ENCODE results near the gene AOX1. TPM values are rescaled to one million over a fixed set of nuclear protein-coding genes. Genes with fewer than 3 reads are reported as not detected.
"Not testable (repeated sequence)": the region's sequence is repeated elsewhere in the genome, so short reads cannot be mapped to it uniquely, and the experiment has no call there.

The AOX1 gene
- total RNA-seq, 2 experiments from 2014 or later = 0.19 TPM; not detected in 1

GRCh38 chr2:200681697-200682096 lies 95.9 kb downstream of the AOX1 start:
- Mint-ChIP-seq H3K27ac (no peak overlapping the region), H3K9me3 (no peaks in the 10 kb centered on the region), H3K27me3 (peaks cover 3% of the 10 kb centered on the region), H3K4me3 (no peak overlapping the region), H3K36me3 (no peaks in the 10 kb centered on the region), H3K4me1 (no peaks in the 10 kb centered on the region)
- DNase-seq = no peak

GRCh38 chr2:200682407-200682806 lies 96.6 kb downstream of the AOX1 start:
- H3K27ac Mint-ChIP-seq, DNase-seq, H3K4me3 Mint-ChIP-seq, H3K4me1 Mint-ChIP-seq, H3K9me3 Mint-ChIP-seq, H3K27me3 Mint-ChIP-seq, H3K36me3 Mint-ChIP-seq: not testable (repeated sequence)

- H3K36me3 Mint-ChIP-seq = no peaks in the 10 kb centered on the region
- H3K27me3 Mint-ChIP-seq = no peaks in the 10 kb centered on the region
- H3K4me1 Mint-ChIP-seq = peaks cover 4% of the 10 kb centered on the region
- no peaks in the 10 kb centered on the region for H3K9me3 Mint-ChIP-seq
- H3K27ac Mint-ChIP-seq = no peak overlapping the region
- H3K4me3 Mint-ChIP-seq = no peak overlapping the region
- DNase-seq = no peak
Observed at GRCh38 chr2:200687922-200688920, 102.4 kb downstream of the AOX1 start.

- Mint-ChIP-seq H3K36me3 (no peaks in the 10 kb centered on the region), H3K9me3 (no peaks in the 10 kb centered on the region), H3K4me3 (no peak overlapping the region), H3K4me1 (peaks cover 4% of the 10 kb centered on the region), H3K27ac (no peak overlapping the region), H3K27me3 (no peaks in the 10 kb centered on the region)
- no peak for DNase-seq
Observed at GRCh38 chr2:200689115-200689514, 103.3 kb downstream of the AOX1 start.

- Mint-ChIP-seq H3K27ac (no peak overlapping the region), H3K9me3 (no peaks in the 10 kb centered on the region), H3K27me3 (no peaks in the 10 kb centered on the region), H3K4me3 (no peak overlapping the region), H3K4me1 (peaks cover 4% of the 10 kb centered on the region), H3K36me3 (no peaks in the 10 kb centered on the region)
- no peak for DNase-seq
Observed at GRCh38 chr2:200693836-200694470, 108.1 kb downstream of the AOX1 start.

- DNase-seq = no peak
- Mint-ChIP-seq H3K27ac (no peak overlapping the region), H3K36me3 (no peaks in the 10 kb centered on the region), H3K27me3 (no peaks in the 10 kb centered on the region), H3K4me3 (no peak overlapping the region), H3K4me1 (peaks cover 4% of the 10 kb centered on the region), H3K9me3 (no peaks in the 10 kb centered on the region)
Observed at GRCh38 chr2:200695191-200695590, 109.4 kb downstream of the AOX1 start.

- no peak for DNase-seq
- no peak overlapping the region for H3K4me3 Mint-ChIP-seq
- no peak overlapping the region for H3K27ac Mint-ChIP-seq
- H3K27me3 Mint-ChIP-seq = no peaks in the 10 kb centered on the region
- no peaks in the 10 kb centered on the region for H3K36me3 Mint-ChIP-seq
- H3K9me3 Mint-ChIP-seq = no peaks in the 10 kb centered on the region
- H3K4me1 Mint-ChIP-seq = peaks cover 4% of the 10 kb centered on the region
Observed at GRCh38 chr2:200695601-200696000, 109.8 kb downstream of the AOX1 start.

GRCh38 chr2:200698217-200698616 lies 112.4 kb downstream of the AOX1 start:
- H3K27ac Mint-ChIP-seq = no peak overlapping the region
- peaks cover 10% of the 10 kb centered on the region for H3K27me3 Mint-ChIP-seq
- H3K4me1 Mint-ChIP-seq = peaks cover 12% of the 10 kb centered on the region
- no peak overlapping the region for H3K4me3 Mint-ChIP-seq
- no peaks in the 10 kb centered on the region for H3K9me3 Mint-ChIP-seq
- DNase-seq = no peak
- no peaks in the 10 kb centered on the region for H3K36me3 Mint-ChIP-seq

- Mint-ChIP-seq H3K4me3 (no peak overlapping the region), H3K9me3 (no peaks in the 10 kb centered on the region), H3K4me1 (peaks cover 12% of the 10 kb centered on the region), H3K36me3 (no peaks in the 10 kb centered on the region), H3K27ac (no peak overlapping the region), H3K27me3 (peaks cover 10% of the 10 kb centered on the region)
- DNase-seq = no peak
Observed at GRCh38 chr2:200699310-200699709, 113.5 kb downstream of the AOX1 start.

- Mint-ChIP-seq H3K27me3 (peaks cover 10% of the 10 kb centered on the region), H3K9me3 (no peaks in the 10 kb centered on the region)
Observed at GRCh38 chr2:200700856-200701255, 115.0 kb downstream of the AOX1 start.

GRCh38 chr2:200702044-200702443 lies 116.2 kb downstream of the AOX1 start:
- no peaks in the 10 kb centered on the region for H3K9me3 Mint-ChIP-seq
- no peak for DNase-seq
- H3K27ac Mint-ChIP-seq = no peak overlapping the region
- H3K4me1 Mint-ChIP-seq = peaks cover 20% of the 10 kb centered on the region
- H3K27me3 Mint-ChIP-seq = peaks cover 10% of the 10 kb centered on the region
- no peaks in the 10 kb centered on the region for H3K36me3 Mint-ChIP-seq
- no peak overlapping the region for H3K4me3 Mint-ChIP-seq

More at GRCh38 chr2:200700856-200701255, 115.0 kb downstream of the AOX1 start:
- DNase-seq = no peak
- Mint-ChIP-seq H3K4me3 (no peak overlapping the region), H3K27ac (no peak overlapping the region), H3K4me1 (peaks cover 18% of the 10 kb centered on the region), H3K36me3 (no peaks in the 10 kb centered on the region)

- peak; percentile 42 for DNase-seq
- peaks cover 10% of the 10 kb centered on the region for H3K27me3 Mint-ChIP-seq
- H3K4me3 Mint-ChIP-seq = no peak overlapping the region
- peaks cover 22% of the 10 kb centered on the region for H3K4me1 Mint-ChIP-seq
- H3K36me3 Mint-ChIP-seq = no peaks in the 10 kb centered on the region
- H3K27ac Mint-ChIP-seq = no peak overlapping the region
- H3K9me3 Mint-ChIP-seq = no peaks in the 10 kb centered on the region
Observed at GRCh38 chr2:200702646-200703118, 116.9 kb downstream of the AOX1 start.

- no peak for DNase-seq
- H3K27ac Mint-ChIP-seq = peak overlapping the region; percentile 0
- no peak overlapping the region for H3K4me3 Mint-ChIP-seq
- peaks cover 10% of the 10 kb centered on the region for H3K27me3 Mint-ChIP-seq
- H3K36me3 Mint-ChIP-seq = no peaks in the 10 kb centered on the region
- no peaks in the 10 kb centered on the region for H3K9me3 Mint-ChIP-seq
- H3K4me1 Mint-ChIP-seq = peaks cover 22% of the 10 kb centered on the region
Observed at GRCh38 chr2:200703127-200703925, 117.5 kb downstream of the AOX1 start.

- no peaks in the 10 kb centered on the region for H3K36me3 Mint-ChIP-seq
- H3K4me3 Mint-ChIP-seq = no peak overlapping the region
- peak overlapping the region; percentile 0 for H3K27ac Mint-ChIP-seq
- H3K9me3 Mint-ChIP-seq = no peaks in the 10 kb centered on the region
- H3K4me1 Mint-ChIP-seq = peaks cover 20% of the 10 kb centered on the region
- DNase-seq = no peak
- peaks cover 10% of the 10 kb centered on the region for H3K27me3 Mint-ChIP-seq
Observed at GRCh38 chr2:200703926-200704637, 118.3 kb downstream of the AOX1 start.

Data from activated naive CD8-positive, alpha-beta T cell treated with anti-CD3 and anti-CD28 coated beads for 36 hours (primary cell).